ENCODE data around the gene KRTAP4-5.
"Not testable (repeated sequence)": the region's sequence is repeated elsewhere in the genome, so short reads cannot be mapped to it uniquely, and the experiment has no call there.

The KRTAP4-5 gene

GRCh38 chr17:41149652-41149985 is at the start of gene KRTAP4-5:
Gene KRTAP4-5 (minus strand): TSS chr17:41149825. CDS start chr17:41149767, 58 bp downstream.
- no peak for DNase-seq (ENCODE audit: low read depth)
- TF ChIP-seq CTCF (conservative IDR thresholded peaks at IDR 0.05; ENCODE audit: low read depth, low read length), result no peak
- no peak within 1 kb of the TSS for H3K4me3 ChIP-seq (ENCODE audit: low read depth, low read length)

- no peak for DNase-seq (ENCODE audit: low read depth)
- TF ChIP-seq CTCF (conservative IDR thresholded peaks at IDR 0.05; ENCODE audit: low read depth, low read length), result no peak
- H3K4me3 ChIP-seq (ENCODE audit: low read depth, low read length), result no peak overlapping the region
These were observed 46.4 kb upstream of the KRTAP4-5 start for GRCh38 chr17:41196068-41196467.

GRCh38 chr17:41190328-41190727 is 40.7 kb upstream of the KRTAP4-5 start:
- no peak overlapping the region for H3K4me3 ChIP-seq (ENCODE audit: low read depth, low read length)
- no peak for DNase-seq (ENCODE audit: low read depth)
- no peak for TF ChIP-seq CTCF (conservative IDR thresholded peaks at IDR 0.05; ENCODE audit: low read depth, low read length)

GRCh38 chr17:41189837-41190318 is 40.3 kb upstream of the KRTAP4-5 start, which contains the start of gene KRTAP9-1:
Gene KRTAP9-1 (plus strand): TSS chr17:41189887. CDS start chr17:41189887, 0 bp downstream.
- not testable (repeated sequence) for H3K4me3 ChIP-seq (ENCODE audit: low read depth, low read length); DNase-seq (ENCODE audit: low read depth)

- no peak for TF ChIP-seq CTCF (conservative IDR thresholded peaks at IDR 0.05; ENCODE audit: low read depth, low read length)
- DNase-seq (ENCODE audit: low read depth), result no peak
- no peak overlapping the region for H3K4me3 ChIP-seq (ENCODE audit: low read depth, low read length)
These were observed 37.2 kb upstream of the KRTAP4-5 start for GRCh38 chr17:41186872-41187271.

- no peak overlapping the region for H3K4me3 ChIP-seq (ENCODE audit: low read depth, low read length)
- TF ChIP-seq CTCF (conservative IDR thresholded peaks at IDR 0.05; ENCODE audit: low read depth, low read length), result no peak
- DNase-seq (ENCODE audit: low read depth), result no peak
These were observed 35.4 kb upstream of the KRTAP4-5 start for GRCh38 chr17:41185001-41185400.

GRCh38 chr17:41184480-41184961 is 34.9 kb upstream of the KRTAP4-5 start, which contains the start of gene KRTAP4-1:
Gene KRTAP4-1 (minus strand): TSS chr17:41184911. CDS start chr17:41184854, 57 bp downstream.
- TF ChIP-seq CTCF (conservative IDR thresholded peaks at IDR 0.05; ENCODE audit: low read depth, low read length), result no peak
- no peak for DNase-seq (ENCODE audit: low read depth)
- H3K4me3 ChIP-seq (ENCODE audit: low read depth, low read length), result no peak within 1 kb of the TSS

Measured in choroid plexus epithelial cell (primary cell).